ENCODE results near the gene FGF12. TPM values are rescaled to one million over a fixed set of nuclear protein-coding genes. Genes with fewer than 3 reads are reported as not detected.

The FGF12 gene
- total RNA-seq, 2 donors from 2014 or later = 1.5 TPM; not detected in 1

DNA sequence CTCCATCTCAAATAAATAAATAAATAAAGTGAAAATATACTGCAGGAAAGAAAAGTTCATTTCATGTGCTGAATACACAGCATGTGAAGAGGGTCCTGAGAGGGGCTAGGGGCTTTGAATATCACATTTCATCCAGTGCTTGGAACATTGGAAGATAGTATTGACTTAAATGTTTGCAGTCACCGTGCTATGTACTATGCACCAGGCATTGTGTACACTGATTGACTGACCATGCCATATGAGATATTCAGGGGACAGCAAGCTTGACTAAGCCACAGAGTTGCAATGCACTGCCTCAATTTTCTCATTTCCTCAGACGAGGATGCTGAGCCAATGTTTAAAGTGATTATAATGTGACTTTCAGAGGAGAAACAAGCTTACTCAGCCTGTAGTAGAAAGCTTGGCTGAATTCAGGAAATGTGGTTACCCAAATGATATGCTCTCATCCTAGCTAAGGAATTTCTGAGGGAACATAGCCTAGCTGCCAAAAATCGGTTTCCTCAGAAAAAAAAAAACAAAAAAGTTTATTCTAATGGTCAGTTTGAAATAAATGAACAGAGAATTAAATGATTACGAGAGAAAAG lies 557.9 kb downstream of the FGF12 start:
- no peaks in the 10 kb centered on the region for H3K36me3 ChIP-seq
- no peaks in the 10 kb centered on the region for H3K4me1 ChIP-seq (ENCODE audit: control insufficient read depth in 1 of 2, low read depth in 2 of 2)
- TF ChIP-seq CTCF (IDR thresholded peaks at IDR 0.05) = no peak
- H3K9me3 ChIP-seq = no peaks in the 10 kb centered on the region
- no peak for DNase-seq (ENCODE audit: low spot score)
- ATAC-seq (ENCODE audit: insufficient number of reproducible peaks, low FRiP score, low read depth) = no peak
- H3K27ac ChIP-seq = no peak overlapping the region
- H3K27me3 ChIP-seq (replicated peaks; ENCODE audit: insufficient read depth) = no peaks in the 10 kb centered on the region
- no peak overlapping the region for H3K4me3 ChIP-seq

DNA sequence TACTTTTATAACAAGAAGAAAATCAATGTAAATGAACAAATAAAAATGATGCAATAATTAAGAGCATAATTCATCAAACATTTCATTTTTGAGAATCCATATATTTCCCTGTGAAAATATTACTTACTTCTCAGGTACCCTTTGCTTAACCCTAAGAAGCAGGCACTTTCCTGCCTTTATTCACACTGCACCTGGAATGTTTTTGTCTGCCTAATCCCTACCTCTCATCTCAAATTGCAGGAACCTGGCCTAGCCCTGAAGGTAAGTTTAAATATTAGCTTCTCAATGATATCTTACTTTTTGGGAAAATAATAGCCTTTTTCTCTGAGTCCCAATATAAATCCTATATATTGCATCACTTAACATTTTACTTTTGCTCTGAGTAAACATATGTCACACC lies 559.1 kb downstream of the FGF12 start:
- Histone ChIP-seq H3K36me3 (no peaks in the 10 kb centered on the region), H3K9me3 (no peaks in the 10 kb centered on the region), H3K27ac (no peak overlapping the region), H3K4me3 (no peak overlapping the region), H3K27me3 (replicated peaks; ENCODE audit: insufficient read depth) (no peaks in the 10 kb centered on the region), H3K4me1 (ENCODE audit: control insufficient read depth in 1 of 2, low read depth in 2 of 2) (no peaks in the 10 kb centered on the region)
- no peak for ATAC-seq (ENCODE audit: insufficient number of reproducible peaks, low FRiP score, low read depth)
- no peak for DNase-seq (ENCODE audit: low spot score)
- TF ChIP-seq CTCF (IDR thresholded peaks at IDR 0.05) = no peak

- ATAC-seq (ENCODE audit: insufficient number of reproducible peaks, low FRiP score, low read depth) (no peak), DNase-seq (ENCODE audit: low spot score) (no peak)
- TF ChIP-seq CTCF (IDR thresholded peaks at IDR 0.05) = no peak
- Histone ChIP-seq H3K4me3 (no peak overlapping the region), H3K36me3 (no peaks in the 10 kb centered on the region), H3K27me3 (replicated peaks; ENCODE audit: insufficient read depth) (no peaks in the 10 kb centered on the region), H3K9me3 (no peaks in the 10 kb centered on the region), H3K27ac (no peak overlapping the region), H3K4me1 (ENCODE audit: control insufficient read depth in 1 of 2, low read depth in 2 of 2) (no peaks in the 10 kb centered on the region)
Observed at GRCh38 chr3:192165552-192165951, 561.8 kb downstream of the FGF12 start.

GRCh38 chr3:192161661-192162060 lies 565.7 kb downstream of the FGF12 start:
- Histone ChIP-seq H3K36me3 (no peaks in the 10 kb centered on the region), H3K9me3 (no peaks in the 10 kb centered on the region), H3K27me3 (replicated peaks; ENCODE audit: insufficient read depth) (no peaks in the 10 kb centered on the region), H3K27ac (no peak overlapping the region), H3K4me3 (no peak overlapping the region), H3K4me1 (ENCODE audit: control insufficient read depth in 1 of 2, low read depth in 2 of 2) (no peaks in the 10 kb centered on the region)
- ATAC-seq (ENCODE audit: insufficient number of reproducible peaks, low FRiP score, low read depth) = no peak
- DNase-seq (ENCODE audit: low spot score) = no peak
- no peak for TF ChIP-seq CTCF (IDR thresholded peaks at IDR 0.05)

GRCh38 chr3:192156382-192156781 lies 571.0 kb downstream of the FGF12 start:
- H3K9me3 ChIP-seq = no peaks in the 10 kb centered on the region
- no peak for ATAC-seq (ENCODE audit: insufficient number of reproducible peaks, low FRiP score, low read depth)

More at GRCh38 chr3:192156382-192156781, 571.0 kb downstream of the FGF12 start:
- Histone ChIP-seq H3K27me3 (replicated peaks; ENCODE audit: insufficient read depth) (no peaks in the 10 kb centered on the region), H3K27ac (no peak overlapping the region), H3K4me1 (ENCODE audit: control insufficient read depth in 1 of 2, low read depth in 2 of 2) (no peaks in the 10 kb centered on the region), H3K36me3 (no peaks in the 10 kb centered on the region), H3K4me3 (no peak overlapping the region)
- no peak for DNase-seq (ENCODE audit: low spot score)
- no peak for TF ChIP-seq CTCF (IDR thresholded peaks at IDR 0.05)

Data from thoracic aorta (tissue), 2 donors.